Stimulated activated CD4-positive, alpha-beta T cell treated with anti-CD3 and anti-CD28 coated beads, Interleukin-4, amount 100 ng/mL, for 24 hours (primary cell): Measurements from ENCODE around the gene MCL1.

Experiments used
- DNase-seq: peaks from one replicate; pipeline ENCODE4 v3.0.0-alpha.2; 2020

Gene MCL1

GRCh38 chr1:150555198-150555970 is 24.0 kb downstream of the MCL1 start:
- no peak for DNase-seq

- DNase-seq: no peak
Measured at GRCh38 chr1:150554086-150554452, 25.3 kb downstream of the MCL1 start.

- no peak for DNase-seq
Measured at GRCh38 chr1:150553392-150554085, 25.9 kb downstream of the MCL1 start.

DNA sequence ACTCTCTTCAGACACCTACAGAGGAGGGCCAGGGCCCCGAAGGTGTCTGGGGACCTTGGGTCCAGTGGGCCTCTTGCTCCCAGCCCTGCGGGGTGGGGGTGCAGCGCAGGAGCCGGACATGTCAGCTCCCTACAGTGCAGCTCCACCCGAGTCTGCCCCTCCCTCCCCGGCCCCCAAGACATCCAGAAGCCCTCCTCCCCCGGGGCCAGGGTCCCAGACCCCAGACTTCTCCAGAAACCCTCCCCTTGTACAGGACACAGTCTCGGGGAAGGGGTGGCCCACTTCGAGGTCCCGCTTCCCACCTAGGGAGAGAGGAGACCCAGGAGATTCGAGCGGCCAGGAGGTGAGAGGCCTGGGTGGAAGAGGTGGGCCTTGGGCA is 26.5 kb downstream of the MCL1 start:
- no peak for DNase-seq

DNA sequence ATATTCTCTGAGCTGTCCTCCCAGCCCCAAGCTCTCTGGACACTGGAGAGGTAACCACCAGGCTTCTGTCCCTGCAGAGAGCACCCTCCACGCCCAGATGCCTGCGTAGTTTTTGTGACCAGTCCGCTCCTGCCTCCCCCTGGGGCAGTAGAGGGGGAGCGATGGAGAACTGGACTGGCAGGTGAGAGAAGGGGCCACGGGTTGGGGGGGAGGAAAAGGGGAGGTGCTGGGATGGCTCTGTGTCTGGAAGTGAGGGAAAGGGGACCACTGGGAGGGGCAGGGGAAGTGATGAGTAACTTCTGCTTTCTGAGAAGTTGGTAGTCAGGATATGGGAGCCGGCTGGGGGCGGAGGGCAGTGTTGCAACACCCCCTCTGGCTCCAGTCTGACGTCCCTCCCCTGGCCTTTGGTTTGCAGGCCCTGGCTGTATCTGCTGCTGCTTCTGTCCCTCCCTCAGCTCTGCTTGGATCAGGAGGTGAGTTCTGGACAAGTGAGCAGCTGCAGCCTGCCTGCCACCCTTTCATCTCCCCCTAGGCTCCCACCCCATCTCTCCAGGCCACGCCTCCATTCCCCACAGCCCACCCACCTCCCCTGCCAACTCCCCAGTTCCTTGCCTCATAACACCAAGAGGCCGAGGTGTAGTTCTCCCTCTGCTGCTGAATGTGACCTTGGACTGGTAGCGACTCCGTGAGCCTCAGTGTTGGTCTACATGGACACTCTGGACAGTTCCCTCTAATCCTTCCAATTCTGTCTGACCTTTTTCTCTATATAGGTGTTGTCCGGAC is 27.1 kb downstream of the MCL1 start:
- DNase-seq: no peak

DNA sequence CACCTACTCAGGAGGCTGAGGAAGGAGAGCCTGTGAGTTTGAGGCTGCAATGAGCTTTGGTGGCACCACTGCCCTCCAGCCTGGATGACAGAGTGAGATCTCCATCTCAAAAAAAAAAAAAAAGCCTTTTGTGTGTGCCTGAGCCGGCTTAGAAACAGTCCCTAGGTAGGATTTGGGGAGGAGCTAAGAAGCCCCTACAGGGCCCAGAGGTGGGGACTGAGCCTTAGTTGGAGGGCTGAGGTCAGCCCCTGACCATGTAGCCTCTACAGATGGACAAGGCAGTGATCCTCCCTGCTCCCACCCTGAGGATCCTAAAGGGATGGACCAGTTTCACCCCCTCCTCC is 27.7 kb downstream of the MCL1 start:
- no peak for DNase-seq

GRCh38 chr1:150551051-150551783 is 28.2 kb downstream of the MCL1 start:
- DNase-seq: no peak

DNA sequence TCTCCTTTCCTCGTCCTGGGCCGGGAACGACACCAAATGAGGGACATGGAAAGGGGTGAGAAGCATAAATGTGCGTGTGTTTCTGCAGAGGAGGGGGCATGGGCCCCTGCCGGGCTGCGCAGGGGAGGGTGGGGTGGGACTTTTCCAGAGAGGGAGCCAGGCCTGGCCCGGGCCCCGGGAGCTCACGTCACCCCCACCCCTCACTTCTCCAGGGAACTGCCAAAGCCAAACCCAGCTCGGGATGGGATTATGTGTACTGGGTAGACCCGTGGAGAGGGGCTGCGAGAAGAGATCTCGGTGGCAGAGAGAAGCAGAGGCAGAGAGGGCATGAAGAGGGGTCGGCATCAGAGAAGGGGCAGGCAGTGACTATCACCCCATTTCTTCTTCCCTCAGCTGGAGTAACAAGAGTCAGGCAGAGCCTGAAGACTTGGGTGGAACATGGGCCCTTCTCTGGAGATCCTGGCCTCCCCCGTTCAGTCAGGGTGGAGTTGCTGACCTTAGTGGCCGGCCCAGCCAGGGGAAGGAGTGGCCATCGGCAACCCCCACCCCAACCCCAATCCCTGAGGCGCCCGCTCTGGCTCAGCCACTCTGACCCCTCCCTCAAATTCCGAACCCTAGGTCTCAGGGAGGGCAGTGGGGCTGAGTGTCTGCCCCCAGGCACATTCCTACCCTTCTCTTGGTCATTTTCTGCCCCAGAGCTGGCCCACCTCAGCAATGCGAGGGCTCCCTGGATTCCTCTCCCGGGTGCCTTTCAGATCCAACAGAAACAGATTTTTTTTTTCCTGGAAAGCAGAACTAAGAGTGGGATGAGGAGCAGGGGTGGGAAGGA is 29.0 kb downstream of the MCL1 start:
- no peak for DNase-seq

DNA sequence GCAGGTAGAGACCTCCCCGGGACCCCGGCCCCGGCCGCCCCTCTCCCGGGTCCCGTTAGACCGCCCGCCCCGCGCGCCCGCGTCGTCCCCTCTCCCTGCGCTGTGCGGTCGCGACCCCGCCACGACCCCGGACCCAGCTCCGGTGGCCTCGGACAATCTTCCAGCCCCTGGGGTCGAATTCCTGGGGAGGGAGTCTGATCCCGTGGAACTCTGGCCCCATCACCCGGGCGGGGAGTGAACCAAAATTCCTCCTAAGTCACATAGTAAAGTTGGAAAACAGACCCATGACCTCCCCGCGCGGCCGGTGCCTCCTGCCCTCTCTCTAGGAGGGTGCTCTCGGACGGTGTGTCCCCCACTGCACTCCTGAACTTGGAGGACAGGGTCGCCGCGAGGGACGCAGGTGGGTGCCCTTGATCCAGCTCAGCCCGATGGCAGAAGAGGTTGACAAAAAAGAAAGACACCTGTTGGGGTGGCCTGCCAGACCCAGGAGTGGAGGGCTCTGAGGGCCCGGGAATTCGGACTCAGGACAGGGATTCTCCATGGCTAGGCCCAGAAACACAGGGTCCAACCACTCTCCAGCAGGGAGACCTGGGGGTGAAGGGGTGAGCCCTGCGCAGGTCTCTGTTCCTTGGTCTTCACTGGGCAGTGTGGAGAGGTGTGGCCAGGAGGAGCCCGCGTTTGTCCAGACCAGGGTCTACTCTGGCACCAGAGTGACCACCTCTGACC is 29.8 kb downstream of the MCL1 start:
- no peak for DNase-seq

DNA sequence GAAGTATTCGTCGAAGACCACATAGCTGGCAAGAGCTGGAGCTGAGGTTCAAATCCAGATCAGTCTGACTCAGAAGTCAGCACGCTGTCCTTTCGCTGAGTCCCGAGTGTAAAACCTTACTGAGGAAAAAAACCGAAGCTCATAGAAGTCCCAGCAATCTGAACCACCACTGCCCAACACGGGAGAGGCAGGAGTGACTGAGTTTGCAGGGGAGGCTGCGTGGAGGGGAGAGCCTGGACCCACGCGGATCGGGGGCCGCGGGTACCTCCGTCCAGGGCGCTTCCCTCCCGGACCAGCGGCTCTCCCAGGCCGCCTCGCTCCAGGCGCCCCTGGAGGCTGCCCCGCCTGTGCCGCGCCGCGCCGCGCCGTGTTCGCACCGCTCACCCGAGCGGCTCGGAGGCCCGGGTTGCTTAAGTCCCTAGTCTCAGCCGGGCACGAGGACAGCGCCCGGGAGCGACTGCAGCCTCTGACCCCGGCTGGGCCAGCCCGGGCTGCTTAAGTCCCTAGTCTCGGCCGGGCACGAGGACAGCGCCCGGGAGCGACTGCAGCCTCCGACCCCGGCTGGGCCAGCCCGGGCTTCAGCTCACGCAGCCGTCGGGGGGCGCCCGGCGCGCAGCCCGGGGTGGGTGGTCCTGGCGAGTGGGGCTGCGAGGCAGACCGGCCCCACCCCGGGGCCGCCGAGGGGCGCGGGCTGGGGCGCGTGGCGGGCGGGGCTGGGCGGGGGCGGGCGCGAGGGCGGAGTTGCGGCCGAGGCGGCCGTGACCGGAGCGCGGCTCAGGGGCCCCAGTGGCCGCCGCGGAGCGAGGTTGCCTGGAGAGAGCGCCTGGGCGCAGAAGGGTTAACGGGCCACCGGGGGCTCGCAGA is 30.5 kb downstream of the MCL1 start, which contains the start of gene ADAMTSL4:
TSS of gene ADAMTSL4 (plus strand) at position 777 of the 864 bp plus-strand sequence. CDS start 2,881 bp downstream, outside the sequence.
- DNase-seq: no peak

- no peak for DNase-seq
Measured at GRCh38 chr1:150548324-150548631, 31.1 kb downstream of the MCL1 start.

DNA sequence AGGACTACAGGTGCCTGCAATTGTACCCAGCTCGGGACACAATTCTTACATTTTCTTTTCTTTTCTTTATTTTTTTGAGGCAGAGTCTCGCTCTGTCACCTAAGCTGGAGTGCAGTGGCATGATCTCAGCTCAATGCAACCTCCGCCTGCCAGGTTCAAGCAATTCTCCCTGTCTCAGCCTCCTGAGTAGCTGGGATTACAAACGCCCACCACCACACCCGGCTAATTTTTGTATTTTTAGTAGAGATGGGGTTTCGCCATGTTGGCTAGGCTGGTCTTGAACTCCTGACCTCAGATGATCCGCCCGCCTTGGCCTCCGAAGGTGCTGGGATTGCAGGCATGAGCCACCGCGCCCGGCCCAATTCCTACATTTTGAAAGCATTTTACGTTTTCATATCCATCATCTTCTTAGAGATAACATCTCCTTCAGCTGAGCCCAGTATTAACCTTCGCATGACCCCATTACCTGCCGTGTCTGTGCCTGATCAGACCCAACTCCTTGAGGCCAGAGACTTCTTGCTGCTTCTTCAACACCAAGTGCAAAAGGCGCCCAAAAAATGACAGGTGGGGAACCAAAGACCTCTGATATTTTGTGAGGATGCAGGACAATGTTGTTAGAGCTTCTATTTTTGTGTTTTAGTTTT is 33.0 kb downstream of the MCL1 start:
- no peak for DNase-seq

DNA sequence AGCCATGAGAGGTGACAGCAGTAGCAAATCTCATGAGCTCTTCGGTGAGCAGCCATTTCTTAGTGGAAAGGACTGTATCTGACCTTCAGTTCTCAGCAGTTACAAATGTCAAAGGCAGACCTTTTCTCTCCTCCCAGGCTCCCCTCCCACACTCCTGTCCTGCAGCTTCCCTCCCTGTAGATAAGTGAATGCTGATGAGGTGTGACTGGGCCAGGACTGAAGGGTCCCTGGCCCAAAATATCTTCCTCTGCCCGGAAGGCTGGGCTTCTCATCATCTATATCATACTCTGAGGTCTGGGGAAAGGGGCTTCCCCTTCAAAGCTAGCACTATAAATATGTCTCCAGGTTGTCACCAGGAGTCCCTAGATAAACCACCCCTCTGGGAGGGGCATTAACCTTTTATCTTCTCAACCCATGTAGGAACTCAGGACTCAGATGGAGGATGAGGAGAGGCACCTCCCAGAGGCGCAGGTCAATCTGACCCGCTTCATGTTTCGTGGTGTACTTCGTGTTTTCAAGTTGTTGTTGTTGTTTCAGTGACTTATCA is 33.9 kb downstream of the MCL1 start:
- DNase-seq: no peak

GRCh38 chr1:150544204-150544603 is 35.2 kb downstream of the MCL1 start:
- no peak for DNase-seq

GRCh38 chr1:150543500-150544143 is 35.8 kb downstream of the MCL1 start:
- DNase-seq: no peak

DNA sequence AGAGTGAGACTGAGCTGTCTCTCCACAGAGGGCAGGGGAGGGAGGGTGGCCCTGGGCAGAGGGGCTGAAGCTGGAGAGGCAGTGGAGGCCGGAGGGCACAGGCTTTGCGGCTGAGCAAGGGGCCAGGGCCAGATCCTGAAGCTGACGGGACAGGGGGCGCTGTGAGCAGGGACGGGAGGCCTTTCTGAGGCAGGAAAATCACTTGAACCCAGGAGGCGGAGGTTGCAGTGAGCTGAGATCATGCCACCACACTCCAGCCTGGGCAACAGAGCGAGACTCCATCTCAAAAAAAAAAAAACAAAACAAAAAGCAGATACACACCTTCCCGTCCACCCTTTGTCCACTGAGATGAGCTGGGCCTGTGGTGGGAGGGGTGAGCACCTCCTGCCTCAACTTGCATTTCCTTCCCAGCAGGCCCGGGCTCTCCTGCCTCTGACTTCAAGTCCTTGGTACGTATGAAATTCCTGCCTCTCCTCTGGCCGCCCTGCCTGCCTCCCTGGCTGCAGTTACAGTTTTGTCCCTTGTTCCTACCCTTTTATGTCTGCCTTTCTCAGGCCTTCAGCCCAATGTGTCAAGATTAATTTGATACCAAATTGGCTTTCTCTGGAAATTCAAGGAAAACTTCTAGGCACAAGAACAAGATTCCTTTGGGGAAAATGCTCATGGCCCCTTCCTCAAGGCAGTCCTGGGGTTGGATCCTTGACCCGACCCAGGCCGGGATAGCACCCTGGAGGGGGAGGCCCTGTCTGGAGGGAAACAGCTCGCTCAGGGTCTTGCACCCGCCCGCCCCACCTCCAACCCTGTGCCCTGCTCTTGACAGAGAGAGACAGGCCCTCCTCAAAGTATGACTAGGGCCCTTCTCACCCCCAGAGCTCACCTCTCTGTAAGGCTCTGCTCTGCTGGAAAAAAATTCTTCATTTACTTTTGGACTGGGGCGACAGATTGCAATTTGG is 41.4 kb downstream of the MCL1 start:
- no peak for DNase-seq

DNA sequence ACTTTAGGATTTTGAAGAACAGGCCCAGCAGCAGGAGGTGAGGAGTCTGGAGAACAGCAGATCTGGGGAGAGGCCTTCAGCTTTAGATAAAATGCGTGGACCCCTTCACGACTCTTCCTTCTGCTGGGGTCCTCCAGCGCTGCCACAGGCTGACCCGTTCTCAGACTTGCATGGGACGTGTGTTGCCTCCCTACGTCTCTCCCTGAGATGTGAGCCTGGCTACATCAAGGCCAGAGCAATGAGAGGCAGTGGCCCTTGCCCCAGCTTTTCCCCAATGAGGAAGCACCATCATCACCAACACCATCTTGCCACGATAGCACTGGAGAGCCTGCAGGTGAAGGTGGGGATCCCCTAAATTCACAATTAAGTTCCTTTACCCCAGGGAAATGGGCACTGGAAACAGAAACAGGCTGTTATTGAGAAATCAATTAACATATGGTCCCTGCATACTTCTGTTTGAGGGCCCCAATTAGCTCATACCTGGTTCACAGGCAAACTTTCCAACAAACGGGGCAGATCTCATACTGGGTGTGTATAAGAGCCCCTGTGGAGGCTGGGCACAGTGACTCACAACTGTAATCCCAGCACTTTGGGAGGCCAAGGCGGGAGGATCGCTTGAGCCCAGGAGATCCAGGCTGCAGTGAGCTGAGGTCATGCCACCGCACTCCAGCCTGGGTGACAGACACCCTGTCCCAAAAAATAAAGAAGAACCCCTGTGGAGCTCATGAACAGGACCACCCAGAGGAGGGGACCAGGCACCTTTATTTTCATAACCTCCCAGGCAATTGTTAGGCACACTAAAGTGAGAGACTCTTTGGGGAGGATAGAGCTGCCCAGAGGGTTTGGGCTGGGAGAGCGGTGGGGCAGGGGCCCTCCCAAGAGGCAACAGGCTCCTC is 42.3 kb downstream of the MCL1 start:
- DNase-seq: no peak
